IPS-20b (cell line): ENCODE results near the gene PNMA6E.
"Not testable (repeated sequence)": the region's sequence is repeated elsewhere in the genome, so short reads cannot be mapped to it uniquely, and the experiment has no call there.

Source experiments
- H3K27ac ChIP-seq: one replicate; pipeline ENCODE4 v1.5.1; 2013; ENCODE audit warnings: low read length
- H3K27me3 ChIP-seq: 2 replicates; pipeline ENCODE4 v1.6.1; 2013; ENCODE audit warnings: mild to moderate bottlenecking, low read length, inconsistent platforms; ENCODE audit not compliant: insufficient read depth
- H3K36me3 ChIP-seq: 2 replicates; pipeline ENCODE4 v1.6.1; 2013; ENCODE audit warnings: low read depth, mild to moderate bottlenecking, inconsistent platforms, low read length, moderate library complexity; ENCODE audit not compliant: insufficient read depth
- H3K4me1 ChIP-seq: 2 replicates; pipeline ENCODE4 v1.6.1; 2013; ENCODE audit warnings: mild to moderate bottlenecking, control low read depth, inconsistent platforms, low read length, moderate library complexity; ENCODE audit not compliant: insufficient read depth
- H3K4me3 ChIP-seq: 2 replicates; pipeline ENCODE4 v1.5.1; 2013; ENCODE audit warnings: mild to moderate bottlenecking, low read length, inconsistent platforms
- H3K9ac ChIP-seq: 2 replicates; pipeline ENCODE4 v1.6.1; 2013; ENCODE audit warnings: low read depth, mild to moderate bottlenecking, inconsistent platforms, low read length, moderate library complexity
- H3K9me3 ChIP-seq: 2 replicates; pipeline ENCODE4 v1.6.1; 2013; ENCODE audit warnings: mild to moderate bottlenecking, low read depth, low read length, inconsistent platforms; ENCODE audit not compliant: insufficient read depth

The PNMA6E gene

GRCh38 chrX:153387987-153388721, 13.0 kb downstream of the PNMA6E start:
- no peak overlapping the region for H3K9ac ChIP-seq
- no peaks in the 10 kb centered on the region for H3K9me3 ChIP-seq
- no peaks in the 10 kb centered on the region for H3K4me1 ChIP-seq
- no peak overlapping the region for H3K27ac ChIP-seq
- no peaks in the 10 kb centered on the region for H3K27me3 ChIP-seq
- no peaks in the 10 kb centered on the region for H3K36me3 ChIP-seq
- H3K4me3 ChIP-seq = no peak overlapping the region

- Histone ChIP-seq H3K9ac (no peak overlapping the region), H3K4me3 (no peak overlapping the region), H3K27me3 (no peaks in the 10 kb centered on the region), H3K36me3 (no peaks in the 10 kb centered on the region), H3K27ac (no peak overlapping the region), H3K9me3 (no peaks in the 10 kb centered on the region), H3K4me1 (no peaks in the 10 kb centered on the region)
These were observed 13.8 kb downstream of the PNMA6E start for GRCh38 chrX:153387345-153387744.

- Histone ChIP-seq H3K4me3 (no peak overlapping the region), H3K27me3 (no peaks in the 10 kb centered on the region), H3K4me1 (no peaks in the 10 kb centered on the region), H3K36me3 (no peaks in the 10 kb centered on the region), H3K9ac (no peak overlapping the region), H3K27ac (no peak overlapping the region), H3K9me3 (no peaks in the 10 kb centered on the region)
These were observed 15.1 kb downstream of the PNMA6E start for GRCh38 chrX:153386097-153386496.

- not testable (repeated sequence) for H3K27me3 ChIP-seq, H3K27ac ChIP-seq, H3K36me3 ChIP-seq, H3K4me3 ChIP-seq, H3K9ac ChIP-seq, H3K9me3 ChIP-seq, H3K4me1 ChIP-seq
These were observed 16.2 kb downstream of the PNMA6E start for GRCh38 chrX:153384973-153385372.

- no peaks in the 10 kb centered on the region for H3K9me3 ChIP-seq
- no peak overlapping the region for H3K27ac ChIP-seq
- H3K9ac ChIP-seq = no peak overlapping the region
- no peaks in the 10 kb centered on the region for H3K4me1 ChIP-seq
- no peak overlapping the region for H3K4me3 ChIP-seq
- H3K27me3 ChIP-seq = no peaks in the 10 kb centered on the region
- no peaks in the 10 kb centered on the region for H3K36me3 ChIP-seq
These were observed 16.8 kb downstream of the PNMA6E start for GRCh38 chrX:153384390-153384789.

- Histone ChIP-seq H3K9me3 (no peaks in the 10 kb centered on the region), H3K9ac (no peak overlapping the region), H3K4me1 (no peaks in the 10 kb centered on the region), H3K4me3 (no peak overlapping the region), H3K36me3 (no peaks in the 10 kb centered on the region), H3K27me3 (no peaks in the 10 kb centered on the region), H3K27ac (no peak overlapping the region)
These were observed 18.3 kb downstream of the PNMA6E start for GRCh38 chrX:153382563-153383482.

- no peak overlapping the region for H3K27ac ChIP-seq
- H3K9ac ChIP-seq = no peak overlapping the region
- H3K4me1 ChIP-seq = no peaks in the 10 kb centered on the region
- H3K9me3 ChIP-seq = no peaks in the 10 kb centered on the region
- no peaks in the 10 kb centered on the region for H3K36me3 ChIP-seq
- no peak overlapping the region for H3K4me3 ChIP-seq
- H3K27me3 ChIP-seq = no peaks in the 10 kb centered on the region
These were observed 19.2 kb downstream of the PNMA6E start for GRCh38 chrX:153381684-153382532.

GRCh38 chrX:153380691-153381090, 20.5 kb downstream of the PNMA6E start:
- no peak overlapping the region for H3K9ac ChIP-seq
- H3K4me3 ChIP-seq = no peak overlapping the region
- no peaks in the 10 kb centered on the region for H3K9me3 ChIP-seq

GRCh38 chrX:153379971-153380581, 21.1 kb downstream of the PNMA6E start:
- no peaks in the 10 kb centered on the region for H3K4me1 ChIP-seq
- no peak overlapping the region for H3K4me3 ChIP-seq
- H3K9ac ChIP-seq = no peak overlapping the region
- no peaks in the 10 kb centered on the region for H3K27me3 ChIP-seq
- no peak overlapping the region for H3K27ac ChIP-seq
- no peaks in the 10 kb centered on the region for H3K9me3 ChIP-seq
- no peaks in the 10 kb centered on the region for H3K36me3 ChIP-seq

More at GRCh38 chrX:153380691-153381090, 20.5 kb downstream of the PNMA6E start:
- no peaks in the 10 kb centered on the region for H3K4me1 ChIP-seq
- H3K36me3 ChIP-seq = no peaks in the 10 kb centered on the region
- no peaks in the 10 kb centered on the region for H3K27me3 ChIP-seq
- H3K27ac ChIP-seq = no peak overlapping the region

- no peaks in the 10 kb centered on the region for H3K36me3 ChIP-seq
- no peak overlapping the region for H3K27ac ChIP-seq
- no peaks in the 10 kb centered on the region for H3K9me3 ChIP-seq
- no peaks in the 10 kb centered on the region for H3K4me1 ChIP-seq
- no peak overlapping the region for H3K9ac ChIP-seq
- H3K4me3 ChIP-seq = no peak overlapping the region
- H3K27me3 ChIP-seq = no peaks in the 10 kb centered on the region
These were observed 21.6 kb downstream of the PNMA6E start for GRCh38 chrX:153379508-153379907.

GRCh38 chrX:153378607-153379006, 22.5 kb downstream of the PNMA6E start:
- H3K4me1 ChIP-seq = no peaks in the 10 kb centered on the region
- H3K9me3 ChIP-seq = no peaks in the 10 kb centered on the region
- no peak overlapping the region for H3K9ac ChIP-seq
- no peak overlapping the region for H3K4me3 ChIP-seq
- no peak overlapping the region for H3K27ac ChIP-seq
- no peaks in the 10 kb centered on the region for H3K27me3 ChIP-seq
- H3K36me3 ChIP-seq = no peaks in the 10 kb centered on the region
